ENCODE results near the gene DAPK2.
A peak's percentile ranks its signal among the peaks of the same experiment; 100 is the strongest.
"Not testable (repeated sequence)": the region's sequence is repeated elsewhere in the genome, so short reads cannot be mapped to it uniquely, and the experiment has no call there.

DAPK2 gene

GRCh38 chr15:63909819-63910437 lies 136.4 kb downstream of the DAPK2 start:
- no peak for DNase-seq

GRCh38 chr15:63908991-63909390 lies 137.3 kb downstream of the DAPK2 start:
- no peak for DNase-seq

DNA sequence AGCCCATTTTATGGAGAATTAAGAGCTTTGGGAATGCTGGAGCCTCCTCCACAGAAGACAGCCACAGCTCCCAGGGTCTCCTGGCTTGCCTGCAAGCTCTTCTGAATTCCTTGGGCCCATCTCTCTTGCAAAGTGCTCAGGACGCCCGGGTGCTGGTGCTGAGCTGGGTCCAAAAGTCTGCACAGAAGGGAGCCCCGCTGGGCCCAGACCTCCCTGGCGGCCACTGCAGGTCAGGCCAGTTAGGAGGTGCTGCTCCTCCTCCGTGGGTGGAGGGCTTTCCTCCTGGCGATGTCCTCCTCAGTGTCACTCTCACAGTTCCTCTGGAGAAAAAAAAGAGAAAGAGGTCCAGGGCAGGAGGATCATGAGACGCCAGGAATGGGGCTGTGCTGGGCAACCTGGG lies 138.0 kb downstream of the DAPK2 start:
- DNase-seq = no peak

- no peak for DNase-seq
Measured at GRCh38 chr15:63907521-63907920, 138.8 kb downstream of the DAPK2 start.

GRCh38 chr15:63906266-63906584 lies 140.1 kb downstream of the DAPK2 start:
- no peak for DNase-seq

- no peak for DNase-seq
Measured at GRCh38 chr15:63905558-63906265, 140.6 kb downstream of the DAPK2 start.

- DNase-seq = no peak
Measured at GRCh38 chr15:63905131-63905530, 141.2 kb downstream of the DAPK2 start.

DNA sequence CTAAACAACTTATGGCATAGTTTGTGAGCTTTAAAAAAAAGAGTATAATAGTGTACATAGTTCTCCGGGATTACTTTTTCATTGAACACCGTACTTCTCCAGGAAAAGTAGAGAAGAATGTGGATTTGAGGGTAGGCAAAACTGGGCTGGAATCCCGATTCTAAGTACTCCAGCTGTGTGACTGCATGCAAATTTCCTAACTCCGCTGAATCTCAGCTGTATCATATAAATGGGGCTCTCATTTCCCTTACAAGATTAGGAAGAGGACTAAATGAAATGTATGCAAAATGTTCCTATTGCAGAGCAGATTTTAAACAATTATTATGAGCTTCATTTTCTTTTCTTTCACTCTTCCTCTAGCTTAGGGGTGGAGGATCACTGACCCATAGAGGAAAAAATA lies 142.2 kb downstream of the DAPK2 start:
- DNase-seq = no peak

GRCh38 chr15:63902671-63903035 lies 143.6 kb downstream of the DAPK2 start:
- no peak for DNase-seq

- DNase-seq = no peak
Measured at GRCh38 chr15:63901912-63902670, 144.2 kb downstream of the DAPK2 start.

DNA sequence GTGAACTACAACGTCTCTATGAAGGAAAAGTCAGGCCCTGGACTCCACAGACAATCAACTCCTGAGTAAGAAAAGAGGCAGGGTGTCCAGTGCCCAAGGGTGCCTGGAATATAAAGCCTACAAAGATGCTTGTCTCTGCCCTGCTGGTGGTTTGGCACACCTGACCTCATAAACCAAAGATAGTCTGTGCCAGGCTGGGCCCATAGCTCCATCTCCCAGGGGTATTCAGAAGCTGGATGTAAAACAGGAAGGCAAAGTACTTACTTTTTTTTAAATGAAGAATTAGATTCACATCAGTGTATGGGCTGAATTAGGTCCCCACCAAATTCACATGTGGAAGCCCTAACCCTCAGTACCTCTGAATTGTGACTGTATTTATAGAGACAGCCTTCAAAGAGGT lies 146.0 kb downstream of the DAPK2 start:
- no peak for DNase-seq

DNA sequence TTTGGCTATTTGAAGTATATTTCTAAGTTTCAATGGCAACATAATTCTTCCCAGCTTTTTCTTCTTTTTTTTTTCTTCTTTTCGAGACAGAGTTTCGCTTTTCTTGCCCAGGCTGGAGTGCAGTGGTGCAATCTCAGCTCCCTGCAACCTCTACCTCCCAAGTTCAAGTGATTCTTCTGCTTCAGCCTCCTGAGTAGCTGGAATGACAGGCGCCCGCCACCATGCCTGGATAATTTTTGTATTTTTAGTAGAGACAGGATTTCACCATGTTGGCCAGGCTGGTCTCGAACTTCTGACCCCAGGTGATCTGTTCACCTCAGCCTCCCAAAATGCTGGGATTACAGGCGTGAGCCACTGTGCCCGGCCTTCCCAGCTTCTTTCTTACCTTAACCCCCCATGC lies 146.7 kb downstream of the DAPK2 start:
- DNase-seq = not testable (repeated sequence)

GRCh38 chr15:63899193-63899592 lies 147.1 kb downstream of the DAPK2 start:
- DNase-seq = no peak

- no peak for DNase-seq
Measured at GRCh38 chr15:63896336-63897115, 149.8 kb downstream of the DAPK2 start.

GRCh38 chr15:63895787-63896218 lies 150.5 kb downstream of the DAPK2 start:
- DNase-seq = no peak

DNA sequence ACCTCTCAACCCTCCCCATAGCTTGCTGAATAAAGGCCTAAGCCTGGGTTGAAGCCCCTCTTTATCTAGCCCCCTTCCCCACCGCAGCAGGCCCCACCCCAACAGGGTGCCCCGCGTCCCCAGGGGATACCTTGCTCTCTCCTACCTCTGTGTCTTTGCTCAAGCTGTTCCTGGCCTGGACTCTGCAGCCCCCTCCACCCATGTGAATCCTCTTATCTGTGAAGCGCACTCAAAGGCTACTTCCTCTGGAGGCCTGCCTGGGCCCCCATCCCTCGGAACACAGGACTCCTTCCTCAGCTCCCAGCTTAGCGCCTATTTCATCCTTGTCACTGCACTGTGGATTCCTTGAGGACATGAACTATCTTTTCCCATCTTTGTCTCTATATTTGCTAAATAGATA lies 151.1 kb downstream of the DAPK2 start:
- no peak for DNase-seq

- DNase-seq = no peak
Measured at GRCh38 chr15:63894662-63894949, 151.7 kb downstream of the DAPK2 start.

- no peak for DNase-seq
Measured at GRCh38 chr15:63893866-63894661, 152.2 kb downstream of the DAPK2 start.

DNA sequence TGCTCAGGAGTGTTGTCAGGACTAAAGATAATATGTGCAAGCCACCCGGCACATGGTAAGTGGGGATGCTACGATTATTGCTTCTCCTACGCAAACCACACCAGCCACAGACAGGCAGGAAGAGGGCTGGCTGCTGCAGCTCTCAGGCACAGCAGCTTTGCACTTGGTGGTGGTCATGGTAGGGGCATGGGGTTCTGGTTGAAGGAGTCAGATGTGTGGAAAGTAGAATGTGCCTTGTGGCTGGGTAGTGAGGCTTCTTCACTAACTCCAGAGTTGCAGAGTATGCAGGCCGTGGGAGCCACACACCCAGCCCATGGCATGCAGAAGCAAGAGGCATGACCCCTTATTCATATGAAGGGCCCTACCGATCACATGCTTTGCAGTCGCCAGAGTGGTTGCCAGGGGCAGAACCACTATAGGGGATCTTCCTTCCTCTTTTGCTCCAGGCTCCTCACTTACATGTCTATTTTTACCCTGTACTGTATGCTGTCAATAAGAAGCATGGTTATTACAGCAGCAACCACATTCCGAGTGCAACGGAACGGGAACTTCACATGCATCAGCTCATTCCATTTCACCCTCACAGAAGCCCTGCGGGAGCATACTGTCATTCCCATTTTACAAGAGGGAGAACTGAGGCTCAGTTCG lies 153.4 kb downstream of the DAPK2 start:
- peak; percentile 90 for DNase-seq

- no peak for DNase-seq
Measured at GRCh38 chr15:63891768-63892133, 154.5 kb downstream of the DAPK2 start.

DNA sequence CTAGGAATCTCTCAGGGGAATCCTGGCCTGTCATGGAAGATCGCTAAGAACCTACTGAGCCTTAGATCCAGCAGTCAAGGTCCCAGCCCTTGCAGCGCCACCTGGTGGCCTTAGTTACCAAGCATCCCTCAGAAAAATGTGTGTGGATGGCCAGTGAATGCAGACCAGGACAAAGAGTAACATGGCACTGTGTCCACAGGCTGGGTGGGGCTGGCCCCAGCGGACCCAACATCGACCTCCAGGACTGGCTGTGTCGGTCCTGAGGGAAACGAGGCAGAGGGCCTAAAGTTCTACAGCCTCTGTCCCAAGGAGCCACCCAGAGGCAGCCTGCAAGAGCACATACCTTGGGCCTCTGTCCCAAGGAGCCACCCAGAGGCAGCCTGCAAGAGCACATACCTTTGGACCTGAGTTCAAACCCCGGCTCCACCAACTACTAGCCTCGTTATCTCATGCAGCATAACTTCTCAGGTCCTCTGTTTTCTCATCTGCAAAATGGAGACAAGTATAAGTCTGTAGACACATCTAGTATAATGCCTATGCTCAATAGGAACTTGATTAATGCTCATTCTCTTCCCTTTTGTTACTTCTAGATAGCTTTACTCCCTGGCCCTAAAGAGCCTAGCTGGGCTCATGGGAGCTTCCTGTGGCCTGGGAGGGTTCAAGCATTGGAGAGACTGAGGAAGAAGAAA lies 155.1 kb downstream of the DAPK2 start:
- no peak for DNase-seq

DNA sequence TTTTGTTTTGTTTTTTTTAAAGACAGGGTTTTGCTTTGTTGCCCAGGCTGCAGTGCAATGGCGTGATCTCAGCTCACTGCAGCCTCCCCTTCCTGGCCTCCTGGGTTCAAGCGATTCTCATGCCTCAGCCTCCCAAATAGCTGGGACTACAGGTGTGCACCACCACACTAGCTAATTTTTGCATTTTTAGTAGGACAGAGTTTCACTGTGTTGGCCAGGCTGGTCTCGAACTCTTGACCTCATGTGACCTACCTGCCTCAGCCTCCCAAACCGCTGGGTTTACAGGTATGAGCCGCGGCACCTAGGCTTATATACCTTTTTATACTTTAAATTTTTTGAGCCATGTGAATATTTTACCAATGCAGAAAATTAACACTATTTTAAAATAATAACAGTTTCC lies 155.7 kb downstream of the DAPK2 start:
- no peak for DNase-seq
